ENCODE results near the gene BIRC6. TPM values are rescaled to one million over a fixed set of nuclear protein-coding genes. Genes with fewer than 3 reads are reported as not detected.

Gene BIRC6
- total and polyA plus RNA-seq, 2 of the 8 experiments (the other 6 are each of a cell fraction or from before 2014, with no cell fraction given): 32.5 to 69.5 TPM

- FAIRE-seq: no peak
- Histone ChIP-seq H3K4me1 (replicated peaks in 1 of 4; ENCODE audit: control insufficient read depth in 3 of 4, insufficient read depth in 4 of 4, low read length in 3 of 4) (no peaks in the 10 kb centered on the region), H3K79me1 (ENCODE audit: low read depth, low read length) (no peaks in the 10 kb centered on the region), H3K27me3 (replicated peaks in 1 of 4; ENCODE audit: control insufficient read depth in 3 of 4, extremely low read depth in 1 of 4, insufficient read depth in 3 of 4, low read length in 3 of 4) (no peaks in the 10 kb centered on the region), H2BK120ac (replicated peaks; ENCODE audit: low read depth, low read length) (no peak overlapping the region), H4K20me1 (replicated peaks in 1 of 2; ENCODE audit: control insufficient read depth in 1 of 2, insufficient read depth in 2 of 2, low read length in 2 of 2) (peaks cover 0 to 2% of the 10 kb centered on the region in 2 experiments), H2AFZ (ENCODE audit: low read length) (no peak overlapping the region), H4K5ac (ENCODE audit: insufficient read length, low read depth, low read length) (no peak overlapping the region), H3K79me2 (ENCODE audit: control insufficient read depth in 1 of 2, insufficient read depth in 2 of 2, low read length in 2 of 2) (no peaks in the 10 kb centered on the region), H3K4ac (replicated peaks; ENCODE audit: insufficient read length, low read depth, low read length) (no peak overlapping the region), H3K14ac (ENCODE audit: insufficient read length) (no peak overlapping the region), H3K9ac (replicated peaks in 1 of 4; ENCODE audit: extremely low read depth in 1 of 4, low read depth in 3 of 4, low read length in 3 of 4) (no peak overlapping the region), H2BK20ac (ENCODE audit: low read length) (no peak overlapping the region), H3K18ac (ENCODE audit: extremely low read depth, low read length) (no peak overlapping the region), H3K23ac (ENCODE audit: insufficient read length) (no peak overlapping the region), H4K8ac (ENCODE audit: extremely low read depth, insufficient read depth, low read length) (no peak overlapping the region), H3K56ac (replicated peaks; ENCODE audit: insufficient read length, low read depth, low read length) (no peak overlapping the region), H3K36me3 (ENCODE audit: control insufficient read depth in 2 of 4, insufficient read depth in 4 of 4, low read length in 3 of 4) (peaks cover 6 to 49% (median 12%) of the 10 kb centered on the region in 4 experiments; a peak in 7 of 8 replicates), H2AK5ac (ENCODE audit: low read depth, low read length) (no peak overlapping the region), H3K4me3 (ENCODE audit: extremely low read depth in 1 of 4, insufficient read depth in 2 of 4, low read depth in 3 of 4, low read length in 4 of 4) (no peak overlapping the region), H3K27ac (ENCODE audit: low read depth, low read length) (no peak overlapping the region), H3K4me2 (ENCODE audit: insufficient read depth in 1 of 2, low read depth in 2 of 2, low read length in 2 of 2) (no peak overlapping the region), H3K9me3 (ENCODE audit: insufficient read depth in 2 of 2, low read depth in 1 of 2, low read length in 1 of 2) (no peaks in the 10 kb centered on the region), H2BK12ac (ENCODE audit: low read depth, low read length) (no peak overlapping the region), H2BK5ac (ENCODE audit: low read depth, low read length) (no peak overlapping the region), H2BK15ac (ENCODE audit: low read length) (no peak overlapping the region), H3K23me2 (ENCODE audit: low read depth, low read length) (no peaks in the 10 kb centered on the region; the same call in 1 of the 2 replicates), H4K91ac (replicated peaks; ENCODE audit: insufficient read length, low read length) (no peak overlapping the region)
- no peak for DNase-seq (ENCODE audit: low read depth in 1 of 2, low spot score in 2 of 2)
- ChIA-PET POLR2A (ENCODE audit: partially characterized antibody) (no interaction called here), CTCF (ENCODE audit: partially characterized antibody) (interaction anchor here (0.5 to 1.4 kb wide), 2 partner anchors 11 to 487 kb away, joined by 3 to 6 read pairs; no protein-coding TSS in a partner anchor)
- TF ChIP-seq SIX5 (IDR thresholded peaks at IDR 0.05; ENCODE audit: low read depth, low read length): no peak
- TF ChIP-seq CTBP2 (IDR thresholded peaks at IDR 0.05; ENCODE audit: borderline replicate concordance, insufficient read depth, insufficient read length, low read length): no peak
- TF ChIP-seq BRCA1 (IDR thresholded peaks at IDR 0.05; ENCODE audit: low read depth, low read length): no peak
- 100% methylated on average over 1 of the region's 1 CpG; no CpG with 5 or more reads in 1 of the 2 experiments for WGBS, 2 experiments (ENCODE audit: extremely low coverage in 1 of 2, insufficient coverage in 1 of 2, insufficient read length in 1 of 2, insufficient replicate concordance in 2 of 2, low coverage in 1 of 2, low lambda C conversion rate in 2 of 2, missing lambda C conversion rate in 1 of 2)
These were observed 257.3 kb downstream of the BIRC6 start for GRCh38 chr2:32614084-32614483.

All from H1 (cell line).